ENCODE data around the gene SPAG16.

DNA sequence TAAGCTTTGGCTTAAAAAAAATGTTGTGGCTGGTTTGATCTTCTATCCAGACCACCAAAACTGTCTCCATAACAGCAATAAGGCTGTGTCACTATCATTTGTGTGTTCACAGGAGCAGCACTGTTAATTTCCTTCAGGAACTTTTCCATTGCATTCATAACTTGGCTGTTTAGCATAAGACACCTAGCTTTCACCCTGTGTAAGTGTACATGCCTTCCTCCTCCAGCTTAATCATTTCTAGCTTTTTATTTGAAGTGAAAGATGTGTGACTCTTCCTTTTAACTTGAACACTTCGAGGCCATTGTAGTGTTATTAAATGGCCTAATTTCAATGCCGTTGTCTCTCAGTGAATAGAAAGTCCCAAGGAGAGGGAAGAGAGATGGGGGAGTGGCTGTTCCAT lies 773.7 kb downstream of the SPAG16 start:
- TF ChIP-seq POLR2A (IDR thresholded peaks at IDR 0.05) = no peak
- TF ChIP-seq, protein P1, sequence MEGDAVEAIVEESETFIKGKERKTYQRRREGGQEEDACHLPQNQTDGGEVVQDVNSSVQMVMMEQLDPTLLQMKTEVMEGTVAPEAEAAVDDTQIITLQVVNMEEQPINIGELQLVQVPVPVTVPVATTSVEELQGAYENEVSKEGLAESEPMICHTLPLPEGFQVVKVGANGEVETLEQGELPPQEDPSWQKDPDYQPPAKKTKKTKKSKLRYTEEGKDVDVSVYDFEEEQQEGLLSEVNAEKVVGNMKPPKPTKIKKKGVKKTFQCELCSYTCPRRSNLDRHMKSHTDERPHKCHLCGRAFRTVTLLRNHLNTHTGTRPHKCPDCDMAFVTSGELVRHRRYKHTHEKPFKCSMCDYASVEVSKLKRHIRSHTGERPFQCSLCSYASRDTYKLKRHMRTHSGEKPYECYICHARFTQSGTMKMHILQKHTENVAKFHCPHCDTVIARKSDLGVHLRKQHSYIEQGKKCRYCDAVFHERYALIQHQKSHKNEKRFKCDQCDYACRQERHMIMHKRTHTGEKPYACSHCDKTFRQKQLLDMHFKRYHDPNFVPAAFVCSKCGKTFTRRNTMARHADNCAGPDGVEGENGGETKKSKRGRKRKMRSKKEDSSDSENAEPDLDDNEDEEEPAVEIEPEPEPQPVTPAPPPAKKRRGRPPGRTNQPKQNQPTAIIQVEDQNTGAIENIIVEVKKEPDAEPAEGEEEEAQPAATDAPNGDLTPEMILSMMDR (IDR thresholded peaks at IDR 0.05 in 8 of 11, conservative IDR thresholded peaks at IDR 0.05 in 3 of 11) = no peak

Data from spleen (tissue), 7 donors.